Endodermal cell (in vitro differentiated cells): ENCODE results near the gene ARV1. TPM values are rescaled to one million over a fixed set of nuclear protein-coding genes. Genes with fewer than 3 reads are reported as not detected.
"Not testable (repeated sequence)": the region's sequence is repeated elsewhere in the genome, so short reads cannot be mapped to it uniquely, and the experiment has no call there.

Experiments used
- DNase-seq: peaks from one replicate; pipeline ENCODE4 v3.0.0-alpha.2; 2017
- H3K27ac ChIP-seq: 2 replicates; pipeline ENCODE4 v1.5.1; 2013; ENCODE audit warnings: mild to moderate bottlenecking, low read depth, low read length, moderate library complexity
- H3K27me3 ChIP-seq: 2 replicates; pipeline ENCODE4 v1.6.1; 2013; ENCODE audit warnings: mild to moderate bottlenecking, low read length, moderate library complexity; ENCODE audit not compliant: insufficient read depth, control insufficient read depth, poor library complexity, severe bottlenecking
- H3K36me3 ChIP-seq: 2 replicates; pipeline ENCODE4 v1.7.0; 2013; ENCODE audit warnings: mild to moderate bottlenecking, low read length, moderate library complexity; ENCODE audit not compliant: control insufficient read depth, insufficient read depth
- H3K4me1 ChIP-seq: one replicate; pipeline ENCODE4 v1.7.0; 2013; ENCODE audit warnings: low read length; ENCODE audit not compliant: control insufficient read depth, insufficient read depth
- H3K4me3 ChIP-seq: 2 replicates; pipeline ENCODE4 v1.5.1; 2013; ENCODE audit warnings: mild to moderate bottlenecking, low read length, moderate library complexity
- H3K9ac ChIP-seq: 2 replicates; pipeline ENCODE4 v1.6.1; 2013; ENCODE audit warnings: mild to moderate bottlenecking, low read length, moderate library complexity; ENCODE audit not compliant: poor library complexity, severe bottlenecking; ENCODE audit errors: extremely low read depth
- H3K9me3 ChIP-seq: 2 replicates; pipeline ENCODE4 v1.6.1; 2013; ENCODE audit warnings: mild to moderate bottlenecking, low read length, moderate library complexity; ENCODE audit not compliant: control insufficient read depth
- H3K27ac Mint-ChIP-seq: 2 replicates; pipeline ENCODE4 v1.8.0; 2020; ENCODE audit warnings: mixed read lengths
- H3K27me3 Mint-ChIP-seq: 2 replicates; pipeline ENCODE4 v1.8.0; 2021; ENCODE audit warnings: mild to moderate bottlenecking, mixed read lengths; ENCODE audit not compliant: insufficient read depth
- H3K36me3 Mint-ChIP-seq: 2 replicates; pipeline ENCODE4 v1.8.0; 2020; ENCODE audit warnings: low read depth, mixed read lengths
- H3K4me1 Mint-ChIP-seq: 2 replicates; pipeline ENCODE4 v1.8.0; 2020; ENCODE audit warnings: mixed read lengths
- H3K4me3 Mint-ChIP-seq: 2 replicates; pipeline ENCODE4 v1.8.0; 2020; ENCODE audit warnings: mild to moderate bottlenecking, moderate library complexity, mixed read lengths
- H3K9me3 Mint-ChIP-seq: 2 replicates; pipeline ENCODE4 v1.8.0; 2020; ENCODE audit warnings: mild to moderate bottlenecking, mixed read lengths
- CTCF ChIP-seq: fragments of 200-600 bp; sonication (generic); conservative IDR thresholded peaks from 2 replicates; pipeline ENCODE4 v1.5.0; 2021; ENCODE audit warnings: antibody characterized with exemption, mild to moderate bottlenecking
- WGBS, 2 experiments: methylation state at CpG; one replicate each; pipeline versions ENCODE4 v1.1.5 to v1.1.7; 2013; ENCODE audit warnings: missing lambda C conversion rate in 2 of 2, mixed read lengths in 1 of 2; ENCODE audit not compliant: insufficient coverage in 1 of 2, insufficient read length in 1 of 2; 5-methylcytosine and 5-hydroxymethylcytosine counted together
- total RNA-seq, 2 donors: library from RNA; stranded (reverse); fragmentation: NEBNext Ultra II Directional in 1 of 2; extraction: Animal tissue kit (Norgen Biotek cat#: 25700) in 1 of 2; gene quantifications; 2 replicates in 1 of 2; 3 replicates in 1 of 2; pipeline ENCODE4 v1.2.1, GENCODE V29; 2021

The ARV1 gene
- total RNA-seq, 2 donors from 2014 or later, result 8.4 to 12.5 TPM

DNA sequence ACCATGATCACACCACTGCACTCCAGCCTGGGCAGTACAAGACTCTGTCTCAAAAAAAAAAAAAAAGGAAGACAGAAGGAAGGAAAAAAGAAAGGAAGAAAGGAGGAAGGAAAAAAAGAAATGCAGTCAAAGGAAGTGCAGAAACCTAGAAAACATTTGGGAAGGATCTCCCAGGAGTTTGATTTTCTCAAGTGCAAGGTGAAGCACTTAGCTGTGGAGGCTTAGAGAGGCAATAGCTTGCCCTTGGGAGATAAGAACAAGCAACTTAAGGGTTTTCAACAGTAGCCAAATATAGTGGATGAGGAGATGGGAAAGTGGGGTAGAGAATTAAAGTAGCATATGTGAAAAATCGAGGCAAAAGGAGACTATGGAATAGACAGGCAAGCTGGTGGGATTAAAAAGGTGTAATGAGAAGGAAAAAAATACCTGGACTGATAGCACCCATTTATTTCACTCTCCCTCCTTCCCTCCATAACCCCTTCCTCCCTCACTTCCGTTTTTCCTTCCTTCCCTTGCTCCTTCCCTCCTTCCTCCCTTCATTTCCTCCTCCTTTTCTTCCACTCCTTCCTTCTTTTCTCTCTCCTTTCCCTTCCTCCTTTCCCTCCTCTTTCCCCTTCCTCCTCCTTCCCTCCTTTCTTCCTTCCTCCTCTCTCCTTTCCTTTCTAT is 68.0 kb downstream of the ARV1 start:
- Mint-ChIP-seq H3K4me1 (no peaks in the 10 kb centered on the region), H3K4me3 (no peak overlapping the region), H3K36me3 (no peaks in the 10 kb centered on the region), H3K27me3 (peaks cover 60% of the 10 kb centered on the region), H3K9me3 (peaks cover 19% of the 10 kb centered on the region), H3K27ac (no peak overlapping the region)
- peaks cover 32% of the 10 kb centered on the region for H3K27me3 ChIP-seq
- TF ChIP-seq CTCF, result no peak
- peaks cover 27% of the 10 kb centered on the region for H3K9me3 ChIP-seq
- no peak for DNase-seq
- H3K36me3 ChIP-seq, result no peaks in the 10 kb centered on the region
- H3K4me1 ChIP-seq, result no peaks in the 10 kb centered on the region
- H3K9ac ChIP-seq, result no peak overlapping the region
- no peak overlapping the region for H3K27ac ChIP-seq
- no peak overlapping the region for H3K4me3 ChIP-seq
- 71 to 73% methylated on average over 2 of the region's 2 CpGs for WGBS, 2 experiments

DNA sequence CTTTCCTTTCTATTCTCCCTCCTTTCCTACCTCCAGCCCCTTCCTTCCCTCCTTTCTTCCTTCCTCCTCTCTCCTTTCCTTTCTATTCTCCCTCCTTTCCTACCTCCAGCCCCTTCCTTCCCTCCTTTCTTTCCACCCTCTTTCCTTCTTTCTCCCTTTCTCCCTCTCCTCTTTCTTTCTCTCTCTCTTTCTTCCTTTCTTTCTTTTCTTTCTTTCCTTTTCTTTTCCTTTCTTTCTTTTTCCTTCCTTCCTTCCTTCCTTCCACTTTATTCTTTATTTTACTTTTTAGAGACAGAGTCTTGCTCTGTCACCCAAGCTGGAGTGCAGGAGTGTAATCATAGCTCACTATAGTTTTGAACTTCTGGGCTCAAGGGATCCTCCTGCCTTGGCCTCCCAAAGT is 68.6 kb downstream of the ARV1 start:
- H3K36me3 Mint-ChIP-seq, H3K27ac ChIP-seq, DNase-seq, H3K27ac Mint-ChIP-seq, H3K4me1 ChIP-seq, H3K4me3 ChIP-seq, H3K36me3 ChIP-seq, H3K9ac ChIP-seq, H3K4me1 Mint-ChIP-seq, H3K4me3 Mint-ChIP-seq: not testable (repeated sequence)
- H3K9me3 Mint-ChIP-seq, result peaks cover 19% of the 10 kb centered on the region
- Histone ChIP-seq H3K27me3 (peaks cover 32% of the 10 kb centered on the region), H3K9me3 (peaks cover 27% of the 10 kb centered on the region)
- H3K27me3 Mint-ChIP-seq, result peaks cover 54% of the 10 kb centered on the region

GRCh38 chr1:231048419-231048818 is 69.5 kb downstream of the ARV1 start:
- H3K27ac Mint-ChIP-seq, DNase-seq, H3K4me1 ChIP-seq, H3K27ac ChIP-seq, H3K4me1 Mint-ChIP-seq, H3K36me3 Mint-ChIP-seq, H3K9ac ChIP-seq, H3K36me3 ChIP-seq, H3K4me3 Mint-ChIP-seq, H3K4me3 ChIP-seq: not testable (repeated sequence)
- Histone ChIP-seq H3K9me3 (peaks cover 27% of the 10 kb centered on the region), H3K27me3 (peaks cover 32% of the 10 kb centered on the region)
- WGBS, 2 experiments, result 90 to 93% methylated on average over 4 to 9 of the region's 9 CpGs
- H3K27me3 Mint-ChIP-seq, result peaks cover 61% of the 10 kb centered on the region
- H3K9me3 Mint-ChIP-seq, result peaks cover 19% of the 10 kb centered on the region

DNA sequence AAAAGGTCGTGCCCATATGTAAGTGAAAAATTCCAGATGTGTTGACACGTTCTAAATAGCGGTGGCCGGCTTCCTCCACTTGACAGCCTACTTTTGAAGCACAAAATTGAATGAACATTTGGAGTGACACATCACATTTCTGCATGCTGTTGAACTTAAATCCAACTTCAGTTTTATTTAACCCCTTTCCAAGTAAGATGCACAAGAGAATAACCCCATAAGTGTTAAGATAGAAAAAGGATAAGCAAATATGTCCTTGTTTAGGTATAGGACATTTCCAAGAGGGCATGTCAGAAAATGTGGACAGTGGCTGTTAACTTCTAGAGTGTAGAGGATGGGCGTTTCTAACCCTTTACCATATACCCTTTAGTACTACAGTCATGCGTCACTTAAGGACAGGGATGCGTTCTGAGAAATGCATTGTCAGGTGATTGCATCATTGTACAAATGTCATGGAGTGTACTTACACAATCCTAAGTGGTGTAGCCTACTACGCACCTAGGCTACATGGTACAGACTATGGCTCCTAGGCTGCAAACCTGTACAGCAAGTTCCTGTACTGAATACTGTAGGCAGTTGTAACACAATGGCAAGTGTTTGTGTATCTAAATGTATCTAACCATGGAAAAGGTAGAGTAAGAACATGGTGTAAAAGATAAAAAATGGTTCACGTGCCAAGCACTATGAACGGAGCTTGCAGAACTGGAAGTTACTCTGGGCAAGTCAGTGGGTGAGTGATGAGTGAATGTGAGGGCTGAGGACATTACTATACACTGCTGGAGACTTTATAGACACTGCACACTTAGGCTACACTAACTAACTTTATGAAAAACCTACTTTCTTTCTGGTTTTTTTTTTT is 70.5 kb downstream of the ARV1 start:
- Mint-ChIP-seq H3K36me3 (no peaks in the 10 kb centered on the region), H3K4me3 (no peak overlapping the region), H3K4me1 (no peaks in the 10 kb centered on the region), H3K9me3 (peaks cover 19% of the 10 kb centered on the region), H3K27me3 (peaks cover 65% of the 10 kb centered on the region), H3K27ac (no peak overlapping the region)
- Histone ChIP-seq H3K27me3 (peaks cover 32% of the 10 kb centered on the region), H3K4me3 (no peak overlapping the region), H3K9ac (no peak overlapping the region), H3K4me1 (no peaks in the 10 kb centered on the region), H3K36me3 (no peaks in the 10 kb centered on the region), H3K27ac (no peak overlapping the region), H3K9me3 (peaks cover 25% of the 10 kb centered on the region)
- 83 to 89% methylated on average over 9 to 10 of the region's 10 CpGs for WGBS, 2 experiments
- no peak for TF ChIP-seq CTCF
- no peak for DNase-seq
